Common myeloid progenitor, CD34-positive (primary cell): Measurements from ENCODE around the gene DNAH11.

Source experiments
- CTCF ChIA-PET: fragments of 350-600 bp; sonication (Branson Sonifier 250); formaldehyde crosslinking; loops from one replicate; lab custom pipeline; 2021; ENCODE audit warnings: antibody characterized with exemption; lab: Charles Lee
- POLR2A ChIA-PET: fragments of 350-600 bp; sonication (Branson Sonifier 250); formaldehyde crosslinking; loops from one replicate; lab custom pipeline; 2021; ENCODE audit warnings: antibody characterized with exemption; lab: Charles Lee
- DNase-seq, 3 donors: peaks; one replicate each; pipeline versions ENCODE4 v3.0.0 to v3.0.0-alpha.2; 2013
- H3K27ac ChIP-seq, 2 experiments: 1 replicate in 1 of 2; 2 replicates in 1 of 2; pipeline ENCODE4 v1.7.0; 2013; ENCODE audit warnings: inconsistent platforms in 2 of 2, low read length in 2 of 2, mild to moderate bottlenecking in 2 of 2, low read depth in 1 of 2, moderate library complexity in 1 of 2; ENCODE audit not compliant: severe bottlenecking in 2 of 2, insufficient read depth in 1 of 2, poor library complexity in 1 of 2
- H3K27me3 ChIP-seq, 5 experiments: replicated peaks in 2 of 5; 1 replicate in 3 of 5; 2 replicates in 2 of 5; pipeline versions ENCODE4 v1.6.1 to v1.7.0; 2013; ENCODE audit warnings: low read length in 4 of 5, mild to moderate bottlenecking in 2 of 5, moderate library complexity in 2 of 5, inconsistent platforms in 1 of 5; ENCODE audit not compliant: insufficient read depth in 5 of 5, control insufficient read depth in 4 of 5
- H3K36me3 ChIP-seq, 4 experiments: 1 replicate in 2 of 4; 2 replicates in 2 of 4; pipeline versions ENCODE4 v1.6.1 to v1.7.0; 2013; ENCODE audit warnings: low read length in 3 of 4, control low read depth in 1 of 4, mild to moderate bottlenecking in 1 of 4; ENCODE audit not compliant: control insufficient read depth in 4 of 4, insufficient read depth in 4 of 4
- H3K4me1 ChIP-seq, 4 experiments: 1 replicate in 3 of 4; 2 replicates in 1 of 4; pipeline versions ENCODE4 v1.6.1 to v1.7.1; 2013; ENCODE audit warnings: low read length in 3 of 4, mild to moderate bottlenecking in 3 of 4, control low read depth in 1 of 4, inconsistent platforms in 1 of 4, moderate library complexity in 1 of 4; ENCODE audit not compliant: control insufficient read depth in 4 of 4, insufficient read depth in 4 of 4; ENCODE audit errors: control extremely low read depth in 1 of 4
- H3K4me3 ChIP-seq, 7 experiments: 1 replicate in 4 of 7; 2 replicates in 3 of 7; pipeline versions ENCODE4 v1.5.1 to v1.7.0; 2013; ENCODE audit warnings: mild to moderate bottlenecking in 7 of 7, low read length in 6 of 7, moderate library complexity in 6 of 7, inconsistent platforms in 2 of 7, low read depth in 2 of 7, control low read depth in 1 of 7; ENCODE audit not compliant: insufficient read depth in 4 of 7, control insufficient read depth in 1 of 7; ENCODE audit errors: extremely low read depth in 1 of 7
- H3K9me3 ChIP-seq, 5 experiments: 1 replicate in 4 of 5; 2 replicates in 1 of 5; pipeline versions ENCODE4 v1.6.1 to v1.7.1; 2013; ENCODE audit warnings: low read length in 4 of 5, mild to moderate bottlenecking in 2 of 5, inconsistent platforms in 1 of 5, low read depth in 1 of 5, moderate library complexity in 1 of 5; ENCODE audit not compliant: control insufficient read depth in 4 of 5, insufficient read depth in 2 of 5; ENCODE audit errors: control extremely low read depth in 1 of 5
- WGBS: methylation state at CpG from one replicate; pipeline ENCODE4 v1.1.5; 2013; ENCODE audit not compliant: insufficient coverage; 5-methylcytosine and 5-hydroxymethylcytosine counted together

DNAH11 gene

DNA sequence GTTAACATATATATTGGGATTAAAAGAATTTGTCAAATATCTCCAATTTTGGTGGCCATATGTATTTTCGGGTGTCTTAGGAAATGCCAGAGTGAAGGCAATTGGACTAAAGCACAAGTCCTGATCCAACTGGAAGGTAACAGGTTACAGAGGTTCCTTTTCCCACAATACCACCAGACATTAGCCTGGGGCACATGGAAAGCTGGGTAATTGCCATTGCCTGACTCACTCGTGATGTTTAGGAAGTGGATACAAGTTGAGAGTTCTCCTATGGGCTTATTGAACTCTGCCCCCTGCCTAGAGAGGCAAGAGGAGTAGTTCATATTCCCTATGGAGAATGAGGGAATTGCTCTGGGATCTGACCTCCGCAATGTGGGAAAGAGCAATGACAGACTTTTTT is 5.7 kb downstream of the DNAH11 start:
- CTCF ChIA-PET: no interaction called here
- Histone ChIP-seq H3K9me3 (no peaks in the 10 kb centered on the region), H3K27ac (no peak overlapping the region), H3K4me3 (no peak overlapping the region), H3K4me1 (peaks cover 0 to 5% (median 4%) of the 10 kb centered on the region in 4 experiments), H3K36me3 (no peaks in the 10 kb centered on the region), H3K27me3 (peaks cover 13 to 30% (median 15%) of the 10 kb centered on the region in 5 experiments)
- POLR2A ChIA-PET: no interaction called here
- WGBS: 100% methylated on average over 2 of the region's 3 CpGs
- no peak for DNase-seq

GRCh38 chr7:21550076-21550475 is 7.2 kb downstream of the DNAH11 start:
- H3K27ac ChIP-seq: no peak overlapping the region
- DNase-seq: no peak
- no peaks in the 10 kb centered on the region for H3K4me1 ChIP-seq
- CTCF ChIA-PET: no interaction called here
- H3K9me3 ChIP-seq: no peaks in the 10 kb centered on the region
- POLR2A ChIA-PET: no interaction called here
- no peak overlapping the region for H3K4me3 ChIP-seq
- H3K27me3 ChIP-seq: peaks cover 3 to 15% (median 8%) of the 10 kb centered on the region in 5 experiments
- no peaks in the 10 kb centered on the region for H3K36me3 ChIP-seq
- 92% methylated on average over 2 of the region's 3 CpGs for WGBS

GRCh38 chr7:21550821-21551531 is 8.1 kb downstream of the DNAH11 start:
- 92% methylated on average over 4 of the region's 6 CpGs for WGBS
- CTCF ChIA-PET: no interaction called here
- no peaks in the 10 kb centered on the region for H3K4me1 ChIP-seq
- no peaks in the 10 kb centered on the region for H3K9me3 ChIP-seq
- POLR2A ChIA-PET: interaction anchor here (1.0 kb wide), 1 partner anchor 8 kb away, joined by 3 read pairs; no protein-coding TSS in a partner anchor
- H3K27ac ChIP-seq: no peak overlapping the region
- DNase-seq: no peak
- H3K27me3 ChIP-seq: peaks cover 0 to 8% (median 4%) of the 10 kb centered on the region in 5 experiments
- no peak overlapping the region for H3K4me3 ChIP-seq
- H3K36me3 ChIP-seq: no peaks in the 10 kb centered on the region

- no peak for DNase-seq
- WGBS: no CpG with 5 or more reads among the region's 1 CpG
- H3K27me3 ChIP-seq: no peaks in the 10 kb centered on the region
- CTCF ChIA-PET: no interaction called here
- no peak overlapping the region for H3K27ac ChIP-seq
- no peaks in the 10 kb centered on the region for H3K9me3 ChIP-seq
- H3K36me3 ChIP-seq: no peaks in the 10 kb centered on the region
- H3K4me3 ChIP-seq: no peak overlapping the region
- no peaks in the 10 kb centered on the region for H3K4me1 ChIP-seq
- POLR2A ChIA-PET: no interaction called here
These were observed 19.5 kb downstream of the DNAH11 start for GRCh38 chr7:21562385-21562784.

GRCh38 chr7:21565614-21566013 is 22.8 kb downstream of the DNAH11 start:
- ChIA-PET POLR2A (no interaction called here), CTCF (no interaction called here)
- Histone ChIP-seq H3K27ac (no peak overlapping the region), H3K27me3 (no peaks in the 10 kb centered on the region), H3K9me3 (no peaks in the 10 kb centered on the region), H3K4me3 (no peak overlapping the region), H3K36me3 (no peaks in the 10 kb centered on the region), H3K4me1 (no peaks in the 10 kb centered on the region)
- no peak for DNase-seq
- WGBS: 95% methylated on average over 6 of the region's 7 CpGs

- no peaks in the 10 kb centered on the region for H3K4me1 ChIP-seq
- H3K27me3 ChIP-seq: no peaks in the 10 kb centered on the region
- H3K9me3 ChIP-seq: no peaks in the 10 kb centered on the region
- no peak for DNase-seq
- POLR2A ChIA-PET: no interaction called here
- no peaks in the 10 kb centered on the region for H3K36me3 ChIP-seq
- no peak overlapping the region for H3K27ac ChIP-seq
- CTCF ChIA-PET: no interaction called here
- H3K4me3 ChIP-seq: no peak overlapping the region
- WGBS: 94% methylated on average over 3 of the region's 4 CpGs
These were observed 23.3 kb downstream of the DNAH11 start for GRCh38 chr7:21566094-21566493.

GRCh38 chr7:21568762-21569161 is 25.9 kb downstream of the DNAH11 start:
- ChIA-PET CTCF (interaction anchor here (2.0 kb wide), 1 partner anchor 312 kb away, joined by 8 read pairs; no protein-coding TSS in a partner anchor), POLR2A (no interaction called here)

More at GRCh38 chr7:21568762-21569161, 25.9 kb downstream of the DNAH11 start:
- Histone ChIP-seq H3K27ac (no peak overlapping the region), H3K9me3 (no peaks in the 10 kb centered on the region), H3K4me1 (no peaks in the 10 kb centered on the region), H3K4me3 (no peak overlapping the region), H3K27me3 (no peaks in the 10 kb centered on the region), H3K36me3 (no peaks in the 10 kb centered on the region)
- no CpG with 5 or more reads among the region's 2 CpGs for WGBS
- DNase-seq: peak; percentile 25 to 50 (median 40)
